ENCODE results near the gene SLC22A6. TPM values are rescaled to one million over a fixed set of nuclear protein-coding genes. Genes with fewer than 3 reads are reported as not detected.

The SLC22A6 gene
- total RNA-seq, 1 experiment from 2014 or later, result not detected

DNA sequence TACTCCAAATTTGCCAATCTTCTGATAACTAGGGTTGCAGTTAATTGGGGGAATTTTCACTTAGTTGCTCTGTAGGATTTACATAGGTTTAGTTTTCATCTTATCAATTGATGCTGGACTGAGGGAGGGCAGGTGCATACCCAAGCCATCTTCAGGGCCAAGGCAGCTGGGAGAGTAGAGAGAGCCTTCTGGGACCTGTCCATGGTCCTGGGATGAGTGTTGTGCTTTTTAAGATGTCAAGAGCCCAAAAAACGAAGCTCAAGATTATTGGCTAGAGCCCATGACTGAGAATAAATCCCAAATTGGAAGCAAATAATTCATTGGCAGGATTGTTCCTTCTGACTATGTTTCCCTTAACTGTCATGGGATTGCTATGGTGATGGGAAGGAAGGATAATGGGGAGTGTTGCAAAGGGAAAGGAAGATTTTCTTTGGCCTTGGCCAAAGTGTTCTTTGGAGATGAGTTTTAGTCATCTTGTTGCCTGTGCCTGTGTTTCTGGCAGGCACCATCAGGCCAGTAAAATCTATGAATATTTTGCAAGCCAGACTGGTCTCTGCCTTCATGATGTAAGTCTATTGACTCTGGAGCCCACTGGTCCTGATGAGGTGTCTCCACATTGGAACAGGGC lies 4.5 kb downstream of the SLC22A6 start:
- no TSS peak for BruUV-seq (replicated peaks)
- no peak overlapping the region for H3K27ac Mint-ChIP-seq (ENCODE audit: unreplicated experiment)
- CTCF ChIA-PET, result interaction anchor here (0.5 to 0.6 kb wide), 2 partner anchors 28 to 119 kb away, joined by 3 read pairs; no protein-coding TSS in a partner anchor
- TF ChIP-seq, protein P1, sequence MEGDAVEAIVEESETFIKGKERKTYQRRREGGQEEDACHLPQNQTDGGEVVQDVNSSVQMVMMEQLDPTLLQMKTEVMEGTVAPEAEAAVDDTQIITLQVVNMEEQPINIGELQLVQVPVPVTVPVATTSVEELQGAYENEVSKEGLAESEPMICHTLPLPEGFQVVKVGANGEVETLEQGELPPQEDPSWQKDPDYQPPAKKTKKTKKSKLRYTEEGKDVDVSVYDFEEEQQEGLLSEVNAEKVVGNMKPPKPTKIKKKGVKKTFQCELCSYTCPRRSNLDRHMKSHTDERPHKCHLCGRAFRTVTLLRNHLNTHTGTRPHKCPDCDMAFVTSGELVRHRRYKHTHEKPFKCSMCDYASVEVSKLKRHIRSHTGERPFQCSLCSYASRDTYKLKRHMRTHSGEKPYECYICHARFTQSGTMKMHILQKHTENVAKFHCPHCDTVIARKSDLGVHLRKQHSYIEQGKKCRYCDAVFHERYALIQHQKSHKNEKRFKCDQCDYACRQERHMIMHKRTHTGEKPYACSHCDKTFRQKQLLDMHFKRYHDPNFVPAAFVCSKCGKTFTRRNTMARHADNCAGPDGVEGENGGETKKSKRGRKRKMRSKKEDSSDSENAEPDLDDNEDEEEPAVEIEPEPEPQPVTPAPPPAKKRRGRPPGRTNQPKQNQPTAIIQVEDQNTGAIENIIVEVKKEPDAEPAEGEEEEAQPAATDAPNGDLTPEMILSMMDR (IDR thresholded peaks at IDR 0.05; ENCODE audit: unreplicated experiment), result no peak
- intact Hi-C loops (cut with micrococcal nuclease; ENCODE audit: unreplicated experiment), result no loop called here
- no peaks in the 10 kb centered on the region for H3K4me1 Mint-ChIP-seq (ENCODE audit: low read depth, unreplicated experiment)
- H3K4me3 Mint-ChIP-seq (ENCODE audit: low read depth, unreplicated experiment), result no peak overlapping the region
- H3K9me3 Mint-ChIP-seq (ENCODE audit: low read depth, unreplicated experiment), result no peaks in the 10 kb centered on the region
- H3K36me3 Mint-ChIP-seq (ENCODE audit: insufficient read depth, unreplicated experiment), result no peaks in the 10 kb centered on the region
- DNase-seq, result no peak
- peaks cover 92% of the 10 kb centered on the region for H3K27me3 Mint-ChIP-seq (ENCODE audit: unreplicated experiment)

DNA sequence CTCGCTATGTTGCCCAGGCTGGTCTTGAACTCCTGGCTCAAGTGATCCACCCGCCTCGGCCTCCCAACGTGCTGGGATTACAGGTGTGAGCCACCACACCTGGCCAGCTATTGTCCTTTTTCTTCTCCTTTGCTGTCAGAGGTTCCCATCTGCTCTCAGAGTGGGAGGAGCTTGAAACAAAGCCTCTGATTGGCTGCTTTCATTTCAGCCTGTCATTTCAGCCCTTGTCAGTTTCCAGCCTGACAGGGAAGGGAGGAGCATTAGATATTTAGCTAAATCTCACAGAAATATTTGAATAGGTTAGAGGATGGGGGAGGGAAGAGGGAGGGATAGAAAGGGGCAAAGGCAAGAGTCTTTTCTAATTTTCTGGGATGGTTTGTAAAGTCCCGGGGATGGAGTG lies 8.7 kb downstream of the SLC22A6 start:
- H3K27me3 Mint-ChIP-seq (ENCODE audit: unreplicated experiment), result peaks cover 91% of the 10 kb centered on the region
- no peaks in the 10 kb centered on the region for H3K9me3 Mint-ChIP-seq (ENCODE audit: low read depth, unreplicated experiment)
- H3K4me3 Mint-ChIP-seq (ENCODE audit: low read depth, unreplicated experiment), result no peak overlapping the region
- no TSS peak for BruUV-seq (replicated peaks)
- no peak for DNase-seq
- CTCF ChIA-PET, result interaction anchor here (0.6 to 2.9 kb wide), 5 partner anchors 15 to 70 kb away, joined by 3 to 27 read pairs (median 4); no protein-coding TSS in a partner anchor
- no peaks in the 10 kb centered on the region for H3K36me3 Mint-ChIP-seq (ENCODE audit: insufficient read depth, unreplicated experiment)
- no peaks in the 10 kb centered on the region for H3K4me1 Mint-ChIP-seq (ENCODE audit: low read depth, unreplicated experiment)
- TF ChIP-seq, protein P1 (IDR thresholded peaks at IDR 0.05; ENCODE audit: unreplicated experiment), result no peak
- no peak overlapping the region for H3K27ac Mint-ChIP-seq (ENCODE audit: unreplicated experiment)
- intact Hi-C loops (cut with micrococcal nuclease; ENCODE audit: unreplicated experiment), result no loop called here

DNA sequence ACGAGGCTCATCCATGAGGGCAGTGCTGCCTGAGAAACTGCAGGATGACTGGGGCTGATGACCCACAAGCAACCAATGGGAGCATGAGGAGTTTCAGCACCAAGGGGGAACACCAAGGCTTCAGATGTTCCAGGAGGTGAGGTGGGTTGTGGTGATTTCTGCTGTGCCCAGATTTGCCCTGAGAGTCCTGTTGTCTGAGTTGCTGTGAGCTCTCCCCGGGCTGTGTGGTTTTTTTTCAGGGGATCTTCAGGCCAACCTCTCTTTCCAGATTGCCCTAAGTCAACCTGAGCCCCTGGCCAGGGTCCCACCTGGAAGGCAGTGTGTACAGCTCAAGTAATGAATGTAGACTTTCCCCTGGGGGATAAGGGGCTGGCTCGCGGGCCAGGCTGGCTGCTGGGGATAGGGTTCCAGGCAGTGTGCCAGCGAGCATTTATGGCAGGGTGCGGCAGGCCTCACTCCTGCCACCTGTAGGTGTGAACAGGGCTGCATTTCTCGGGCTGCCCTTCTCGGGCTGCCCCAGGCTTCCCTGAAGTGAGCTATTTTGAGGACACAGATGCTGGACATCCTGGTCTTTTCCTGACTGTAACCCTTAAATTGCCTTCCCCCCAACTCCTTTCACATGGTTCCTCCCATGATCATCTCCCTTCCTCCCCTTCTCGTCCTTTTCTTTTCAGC lies 9.8 kb downstream of the SLC22A6 start:
- CTCF ChIA-PET, result interaction anchor here (0.7 to 2.9 kb wide), 10 partner anchors 12 to 69 kb away, joined by 3 to 27 read pairs (median 4); no protein-coding TSS in a partner anchor
- DNase-seq, result peak; percentile 66
- Mint-ChIP-seq H3K36me3 (ENCODE audit: insufficient read depth, unreplicated experiment) (no peaks in the 10 kb centered on the region), H3K4me1 (ENCODE audit: low read depth, unreplicated experiment) (no peaks in the 10 kb centered on the region), H3K4me3 (ENCODE audit: low read depth, unreplicated experiment) (no peak overlapping the region), H3K9me3 (ENCODE audit: low read depth, unreplicated experiment) (no peaks in the 10 kb centered on the region), H3K27me3 (ENCODE audit: unreplicated experiment) (peaks cover 87% of the 10 kb centered on the region), H3K27ac (ENCODE audit: unreplicated experiment) (no peak overlapping the region)
- TF ChIP-seq, protein P1 (IDR thresholded peaks at IDR 0.05; ENCODE audit: unreplicated experiment), result peak; percentile 48
- intact Hi-C loops (cut with micrococcal nuclease; ENCODE audit: unreplicated experiment), result loop anchor here (1.0 kb wide), 1 partner anchor 66 kb away; no protein-coding TSS in a partner anchor
- BruUV-seq (replicated peaks), result no TSS peak

DNA sequence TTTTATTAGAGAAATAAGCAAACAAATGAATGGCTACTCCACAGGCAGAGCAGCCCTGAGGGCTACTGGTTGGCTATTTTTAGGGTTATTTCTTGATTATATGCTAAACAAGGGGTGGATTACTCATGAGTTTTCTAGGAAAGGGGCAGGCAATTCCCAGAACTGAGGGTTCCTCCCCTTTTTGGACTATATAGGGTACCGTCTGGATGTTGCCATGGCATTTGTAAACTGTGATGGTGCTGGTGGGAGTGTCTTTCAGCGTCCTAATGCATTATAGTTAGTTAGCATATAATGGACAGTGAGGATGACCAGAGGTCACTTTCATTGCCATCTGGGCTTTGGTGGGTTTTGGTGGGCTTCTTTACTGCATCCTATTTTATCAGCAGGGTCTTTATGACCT lies 19.2 kb downstream of the SLC22A6 start:
- Mint-ChIP-seq H3K4me3 (ENCODE audit: low read depth, unreplicated experiment) (no peak overlapping the region), H3K4me1 (ENCODE audit: low read depth, unreplicated experiment) (no peaks in the 10 kb centered on the region), H3K27ac (ENCODE audit: unreplicated experiment) (no peak overlapping the region), H3K9me3 (ENCODE audit: low read depth, unreplicated experiment) (no peaks in the 10 kb centered on the region), H3K36me3 (ENCODE audit: insufficient read depth, unreplicated experiment) (no peaks in the 10 kb centered on the region), H3K27me3 (ENCODE audit: unreplicated experiment) (peaks cover 63% of the 10 kb centered on the region)
- TF ChIP-seq, protein P1 (IDR thresholded peaks at IDR 0.05; ENCODE audit: unreplicated experiment), result no peak
- CTCF ChIA-PET, result no interaction called here
- BruUV-seq (replicated peaks), result no TSS peak
- no peak for DNase-seq
- intact Hi-C loops (cut with micrococcal nuclease; ENCODE audit: unreplicated experiment), result no loop called here

Data from Calu3 (cell line).